HepG2 (cell line): ENCODE data around the gene ZNF3. TPM values are rescaled to one million over a fixed set of nuclear protein-coding genes. Genes with fewer than 3 reads are reported as not detected.

ENCODE experiments used
- ADNP ChIP-seq: sonication (generic); formaldehyde crosslinking; IDR thresholded peaks from 2 replicates; pipeline ENCODE4 v1.4.0; 2020; ENCODE audit warnings: missing genetic modification reagents
- BRCA1 ChIP-seq: sonication (generic); formaldehyde crosslinking; IDR thresholded peaks from 2 replicates; pipeline ENCODE4 v1.4.0; 2020; ENCODE audit warnings: missing genetic modification reagents
- CAMTA2 ChIP-seq: sonication (generic); formaldehyde crosslinking; IDR thresholded peaks from 2 replicates; pipeline ENCODE4 v1.4.0; 2020; ENCODE audit warnings: mild to moderate bottlenecking, missing genetic modification reagents, borderline replicate concordance
- ERF ChIP-seq: IDR thresholded peaks from 2 replicates; pipeline ENCODE4 v1.6.1; 2018; ENCODE audit warnings: missing biosample characterization, missing genetic modification reagents
- FIP1L1 ChIP-seq: fragments of 200-400 bp; formaldehyde crosslinking; IDR thresholded peaks from 2 replicates; pipeline ENCODE4 v1.6.1; 2018; ENCODE audit warnings: low read depth, mild to moderate bottlenecking, low read length, moderate library complexity, borderline replicate concordance; ENCODE audit not compliant: insufficient read depth
- KDM5A ChIP-seq: fragments of 200-600 bp; sonication (generic); IDR thresholded peaks from 2 replicates; pipeline ENCODE4 v1.7.0; 2018; ENCODE audit warnings: antibody characterized with exemption, mild to moderate bottlenecking, low read length, borderline replicate concordance
- NONO ChIP-seq, 2 experiments: fragments of 450-650 bp in 1 of 2; sonication (generic) in 1 of 2; formaldehyde crosslinking in 1 of 2; IDR thresholded peaks in 1 of 2; conservative IDR thresholded peaks in 1 of 2; 2 replicates each; pipeline versions ENCODE4 v1.6.1 to v1.8.0; 2017 to 2022; ENCODE audit warnings: mild to moderate bottlenecking in 1 of 2, missing genetic modification reagents in 1 of 2, moderate library complexity in 1 of 2
- POLR2G ChIP-seq: fragments of 200-400 bp; formaldehyde crosslinking; IDR thresholded peaks from 2 replicates; pipeline ENCODE4 v1.6.1; 2018; ENCODE audit warnings: mild to moderate bottlenecking, low read depth, low read length, moderate library complexity
- SALL2 ChIP-seq: sonication (generic); formaldehyde crosslinking; IDR thresholded peaks from 2 replicates; pipeline ENCODE4 v1.8.1; 2023; ENCODE audit warnings: mild to moderate bottlenecking, missing genetic modification reagents, inconsistent platforms
- SNAI1 ChIP-seq: sonication (generic); formaldehyde crosslinking; IDR thresholded peaks from 2 replicates; pipeline ENCODE4 v1.5.0; 2020; ENCODE audit warnings: mild to moderate bottlenecking, missing genetic modification reagents, borderline replicate concordance
- SPEN ChIP-seq: sonication (generic); formaldehyde crosslinking; IDR thresholded peaks from 2 replicates; pipeline ENCODE4 v1.5.1; 2020; ENCODE audit warnings: low read depth, mild to moderate bottlenecking, missing genetic modification reagents
- TSC22D2 ChIP-seq: sonication (generic); formaldehyde crosslinking; IDR thresholded peaks from 2 replicates; pipeline ENCODE4 v1.5.1; 2020; ENCODE audit warnings: missing genetic modification reagents, mild to moderate bottlenecking, borderline replicate concordance
- ZBTB8A ChIP-seq: sonication (generic); formaldehyde crosslinking; IDR thresholded peaks from 2 replicates; pipeline ENCODE4 v1.4.0; 2020; ENCODE audit warnings: mild to moderate bottlenecking, low read depth, missing genetic modification reagents, borderline replicate concordance
- ZNF207 ChIP-seq: fragments of 450-650 bp; IDR thresholded peaks from 2 replicates; pipeline ENCODE4 v1.6.1; 2016; ENCODE audit warnings: antibody characterized with exemption, borderline replicate concordance
- ZNF232 ChIP-seq: sonication (generic); formaldehyde crosslinking; IDR thresholded peaks from 2 replicates; pipeline ENCODE4 v1.4.0; 2020; ENCODE audit warnings: missing genetic modification reagents, borderline replicate concordance
- ZNF33A ChIP-seq: sonication (generic); formaldehyde crosslinking; IDR thresholded peaks from 2 replicates; pipeline ENCODE4 v1.5.1; 2020; ENCODE audit warnings: missing genetic modification reagents, mild to moderate bottlenecking, moderate library complexity, borderline replicate concordance
- ZNF451 ChIP-seq: sonication (generic); formaldehyde crosslinking; IDR thresholded peaks from 2 replicates; pipeline ENCODE4 v1.5.0; 2020; ENCODE audit warnings: mild to moderate bottlenecking, missing genetic modification reagents
- ZNF598 ChIP-seq: sonication (generic); formaldehyde crosslinking; IDR thresholded peaks from 2 replicates; pipeline ENCODE4 v1.5.1; 2020; ENCODE audit warnings: mild to moderate bottlenecking, missing genetic modification reagents, borderline replicate concordance
- ZSCAN25 ChIP-seq: sonication (generic); formaldehyde crosslinking; IDR thresholded peaks from 2 replicates; pipeline ENCODE4 v1.8.0; 2022; ENCODE audit warnings: mild to moderate bottlenecking, missing genetic modification reagents
- polyA plus RNA-seq, 8 experiments: library from polyadenylated mRNA; depleted of rRNA in 3 of 8; stranded (reverse) in 7 of 8; unstranded in 1 of 8; fragments of >200 nt; fragmentation: Illumina TruSeq in 4 of 8; extraction: Trizol in 4 of 8; gene quantifications; 2 replicates each; pipeline versions ENCODE4 v1.2.1 to v1.2.3, GENCODE V29; 2011 to 2016; ENCODE audit warnings: low read depth in 4 of 8, missing spikeins in 1 of 8, mixed read lengths in 1 of 8; ENCODE audit not compliant: insufficient read depth in 1 of 8
- total RNA-seq, 5 experiments: library from RNA; depleted of rRNA; stranded (reverse); fragments of >200 nt; fragmentation: Illumina TruSeq; extraction: Trizol; gene quantifications; 2 replicates each; pipeline ENCODE4 v1.2.3, GENCODE V29; 2016; ENCODE audit warnings: low read depth in 1 of 5
- TF ChIP-seq, protein P1 (sequence below): IDR thresholded peaks from 2 replicates; pipeline ENCODE4 v1.6.1; 2018; ENCODE audit warnings: missing genetic modification reagents
- TF ChIP-seq, protein P2 (sequence below): sonication (generic); formaldehyde crosslinking; IDR thresholded peaks from 2 replicates; pipeline ENCODE4 v1.4.0; 2020; ENCODE audit warnings: missing genetic modification reagents
- TF ChIP-seq, protein P3 (sequence below): sonication (generic); formaldehyde crosslinking; IDR thresholded peaks from 2 replicates; pipeline ENCODE4 v1.9.0; 2022; ENCODE audit warnings: low read depth, missing genetic modification reagents

The ZNF3 gene
- total and polyA plus RNA-seq, 2 of the 13 experiments (the other 11 are each of a cell fraction or from before 2014, with no cell fraction given) = 33.7 to 56.9 TPM

DNA sequence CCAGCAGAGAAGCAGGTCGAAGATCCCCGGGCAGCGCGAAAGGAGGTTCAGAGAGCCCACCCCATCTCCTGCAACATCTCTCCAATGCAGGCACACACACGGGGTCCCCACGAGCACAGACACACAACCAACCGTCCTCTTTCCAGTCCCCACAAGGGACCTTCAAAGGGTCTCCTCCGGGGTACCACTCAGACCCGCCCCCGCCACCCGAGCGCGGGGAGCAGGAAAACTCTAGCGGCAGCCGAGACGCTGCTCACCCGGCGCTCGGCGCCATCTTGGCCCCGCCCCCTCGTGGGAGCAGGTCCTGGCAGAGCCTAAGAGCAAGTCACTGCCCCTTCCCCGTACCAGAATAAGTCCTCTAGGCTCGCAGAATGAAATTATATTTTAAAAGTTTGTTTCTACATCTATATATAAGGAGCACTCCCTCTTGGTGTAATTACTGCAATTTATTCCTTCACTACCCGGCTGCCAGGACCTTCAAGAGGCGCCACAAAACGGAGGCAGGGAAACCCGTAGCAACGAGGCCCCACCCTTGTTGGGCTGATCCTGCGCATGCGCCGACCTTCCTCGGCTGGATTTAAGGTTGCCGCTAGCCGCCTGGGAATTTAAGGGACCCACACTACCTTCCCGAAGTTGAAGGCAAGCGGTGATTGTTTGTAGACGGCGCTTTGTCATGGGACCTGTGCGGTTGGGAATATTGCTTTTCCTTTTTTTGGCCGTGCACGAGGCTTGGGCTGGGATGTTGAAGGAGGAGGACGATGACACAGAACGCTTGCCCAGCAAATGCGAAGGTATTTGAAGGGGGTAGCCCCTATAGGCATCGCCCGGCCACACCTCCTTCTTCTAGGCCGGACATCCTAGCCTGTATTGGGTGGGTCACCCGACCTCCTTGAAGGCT is 37.8 kb upstream of the ZNF3 start, which contains the start of the genes CNPY4 and TAF6 (continued):
- TF ChIP-seq BRCA1 (CRISPR knock-in tag) = peak; percentile 75; the same call in 1 of the 2 replicates
- TF ChIP-seq KDM5A = peak; percentile 87
- peak; percentile 70 for TF ChIP-seq POLR2G
- no peak for TF ChIP-seq ZNF598
- no peak; the same call in 1 of the 2 replicates for TF ChIP-seq SNAI1 (CRISPR knock-in tag)
- no peak for TF ChIP-seq ZNF207
- no peak for TF ChIP-seq ZNF451 (CRISPR knock-in tag)
- TF ChIP-seq, protein P1, sequence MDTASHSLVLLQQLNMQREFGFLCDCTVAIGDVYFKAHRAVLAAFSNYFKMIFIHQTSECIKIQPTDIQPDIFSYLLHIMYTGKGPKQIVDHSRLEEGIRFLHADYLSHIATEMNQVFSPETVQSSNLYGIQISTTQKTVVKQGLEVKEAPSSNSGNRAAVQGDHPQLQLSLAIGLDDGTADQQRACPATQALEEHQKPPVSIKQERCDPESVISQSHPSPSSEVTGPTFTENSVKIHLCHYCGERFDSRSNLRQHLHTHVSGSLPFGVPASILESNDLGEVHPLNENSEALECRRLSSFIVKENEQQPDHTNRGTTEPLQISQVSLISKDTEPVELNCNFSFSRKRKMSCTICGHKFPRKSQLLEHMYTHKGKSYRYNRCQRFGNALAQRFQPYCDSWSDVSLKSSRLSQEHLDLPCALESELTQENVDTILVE (CRISPR knock-in tag) = peak; percentile 66
- peak; percentile 58; the same call in 1 of the 2 replicates for TF ChIP-seq ZNF33A
- peak; percentile 38; the same call in 1 of the 2 replicates for TF ChIP-seq TSC22D2
- no peak for TF ChIP-seq CAMTA2 (CRISPR knock-in tag)
- TF ChIP-seq NONO (IDR thresholded peaks at IDR 0.05) = no peak
- peak; percentile 51; the same call in 1 of the 2 replicates for TF ChIP-seq NONO (CRISPR knock-in tag; conservative IDR thresholded peaks at IDR 0.05)
- TF ChIP-seq SPEN = peak; percentile 0; the same call in 1 of the 2 replicates
- no peak for TF ChIP-seq ADNP
- no peak for TF ChIP-seq FIP1L1
- peak; percentile 86; the same call in 1 of the 2 replicates for TF ChIP-seq ZNF232 (CRISPR knock-in tag)
- TF ChIP-seq ZBTB8A (CRISPR knock-in tag) = no peak
- TF ChIP-seq, protein P2, sequence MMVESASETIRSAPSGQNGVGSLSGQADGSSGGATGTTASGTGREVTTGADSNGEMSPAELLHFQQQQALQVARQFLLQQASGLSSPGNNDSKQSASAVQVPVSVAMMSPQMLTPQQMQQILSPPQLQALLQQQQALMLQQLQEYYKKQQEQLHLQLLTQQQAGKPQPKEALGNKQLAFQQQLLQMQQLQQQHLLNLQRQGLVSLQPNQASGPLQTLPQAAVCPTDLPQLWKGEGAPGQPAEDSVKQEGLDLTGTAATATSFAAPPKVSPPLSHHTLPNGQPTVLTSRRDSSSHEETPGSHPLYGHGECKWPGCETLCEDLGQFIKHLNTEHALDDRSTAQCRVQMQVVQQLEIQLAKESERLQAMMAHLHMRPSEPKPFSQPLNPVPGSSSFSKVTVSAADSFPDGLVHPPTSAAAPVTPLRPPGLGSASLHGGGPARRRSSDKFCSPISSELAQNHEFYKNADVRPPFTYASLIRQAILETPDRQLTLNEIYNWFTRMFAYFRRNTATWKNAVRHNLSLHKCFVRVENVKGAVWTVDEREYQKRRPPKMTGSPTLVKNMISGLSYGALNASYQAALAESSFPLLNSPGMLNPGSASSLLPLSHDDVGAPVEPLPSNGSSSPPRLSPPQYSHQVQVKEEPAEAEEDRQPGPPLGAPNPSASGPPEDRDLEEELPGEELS (CRISPR knock-in tag) = peak; percentile 24
- peak; percentile 65; the same call in 1 of the 2 replicates for TF ChIP-seq ZSCAN25 (CRISPR knock-in tag)
- peak; percentile 34; the same call in 1 of the 2 replicates for TF ChIP-seq SALL2 (CRISPR knock-in tag)
- TF ChIP-seq, protein P3, sequence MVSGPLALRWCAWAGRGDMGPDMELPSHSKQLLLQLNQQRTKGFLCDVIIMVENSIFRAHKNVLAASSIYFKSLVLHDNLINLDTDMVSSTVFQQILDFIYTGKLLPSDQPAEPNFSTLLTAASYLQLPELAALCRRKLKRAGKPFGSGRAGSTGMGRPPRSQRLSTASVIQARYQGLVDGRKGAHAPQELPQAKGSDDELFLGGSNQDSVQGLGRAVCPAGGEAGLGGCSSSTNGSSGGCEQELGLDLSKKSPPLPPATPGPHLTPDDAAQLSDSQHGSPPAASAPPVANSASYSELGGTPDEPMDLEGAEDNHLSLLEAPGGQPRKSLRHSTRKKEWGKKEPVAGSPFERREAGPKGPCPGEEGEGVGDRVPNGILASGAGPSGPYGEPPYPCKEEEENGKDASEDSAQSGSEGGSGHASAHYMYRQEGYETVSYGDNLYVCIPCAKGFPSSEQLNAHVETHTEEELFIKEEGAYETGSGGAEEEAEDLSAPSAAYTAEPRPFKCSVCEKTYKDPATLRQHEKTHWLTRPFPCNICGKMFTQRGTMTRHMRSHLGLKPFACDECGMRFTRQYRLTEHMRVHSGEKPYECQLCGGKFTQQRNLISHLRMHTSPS (CRISPR knock-in tag) = no peak
- peak; percentile 56; the same call in 1 of the 2 replicates for TF ChIP-seq ERF
